ENCODE measurements around the gene UFM1.

DNA sequence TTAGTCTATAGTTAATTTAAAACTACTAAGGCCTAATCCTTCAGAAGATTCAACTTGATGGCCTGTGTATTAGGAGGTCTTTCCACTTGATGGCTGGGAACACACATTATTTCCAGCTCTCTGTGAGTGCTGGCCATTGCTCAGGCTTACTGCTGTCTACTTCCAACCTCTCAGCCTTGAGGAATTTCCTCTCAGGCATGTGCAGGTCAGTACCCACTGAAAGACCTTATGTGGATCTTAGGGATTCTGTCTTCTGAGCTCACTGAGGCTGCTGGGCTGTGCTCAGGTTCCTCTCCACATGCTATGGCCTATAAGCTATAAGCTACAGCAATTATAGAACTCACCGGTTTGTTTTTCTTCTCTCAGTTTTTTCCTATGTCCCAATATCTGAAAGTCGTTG lies 11.6 kb upstream of the UFM1 start:
- TF ChIP-seq, protein P1, sequence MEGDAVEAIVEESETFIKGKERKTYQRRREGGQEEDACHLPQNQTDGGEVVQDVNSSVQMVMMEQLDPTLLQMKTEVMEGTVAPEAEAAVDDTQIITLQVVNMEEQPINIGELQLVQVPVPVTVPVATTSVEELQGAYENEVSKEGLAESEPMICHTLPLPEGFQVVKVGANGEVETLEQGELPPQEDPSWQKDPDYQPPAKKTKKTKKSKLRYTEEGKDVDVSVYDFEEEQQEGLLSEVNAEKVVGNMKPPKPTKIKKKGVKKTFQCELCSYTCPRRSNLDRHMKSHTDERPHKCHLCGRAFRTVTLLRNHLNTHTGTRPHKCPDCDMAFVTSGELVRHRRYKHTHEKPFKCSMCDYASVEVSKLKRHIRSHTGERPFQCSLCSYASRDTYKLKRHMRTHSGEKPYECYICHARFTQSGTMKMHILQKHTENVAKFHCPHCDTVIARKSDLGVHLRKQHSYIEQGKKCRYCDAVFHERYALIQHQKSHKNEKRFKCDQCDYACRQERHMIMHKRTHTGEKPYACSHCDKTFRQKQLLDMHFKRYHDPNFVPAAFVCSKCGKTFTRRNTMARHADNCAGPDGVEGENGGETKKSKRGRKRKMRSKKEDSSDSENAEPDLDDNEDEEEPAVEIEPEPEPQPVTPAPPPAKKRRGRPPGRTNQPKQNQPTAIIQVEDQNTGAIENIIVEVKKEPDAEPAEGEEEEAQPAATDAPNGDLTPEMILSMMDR (IDR thresholded peaks at IDR 0.05), result no peak
- TF ChIP-seq POLR2A (IDR thresholded peaks at IDR 0.05), result no peak
